Measurements from ENCODE around the gene COL2A1. TPM values are rescaled to one million over a fixed set of nuclear protein-coding genes. Genes with fewer than 3 reads are reported as not detected.

The COL2A1 gene
- total RNA-seq, 1 experiment from 2014 or later = 0.50 TPM

- CTCF ChIA-PET = no interaction called here
- no peak for TF ChIP-seq CTCF (IDR thresholded peaks at IDR 0.05; ENCODE audit: unreplicated experiment)
- no peaks in the 10 kb centered on the region for H3K9me3 Mint-ChIP-seq (ENCODE audit: low read depth, unreplicated experiment)
- no peaks in the 10 kb centered on the region for H3K4me1 Mint-ChIP-seq (ENCODE audit: low read depth, unreplicated experiment)
- peaks cover 64% of the 10 kb centered on the region for H3K27me3 Mint-ChIP-seq (ENCODE audit: unreplicated experiment)
- intact Hi-C loops (cut with micrococcal nuclease; ENCODE audit: unreplicated experiment) = no loop called here
- BruUV-seq (replicated peaks) = no TSS peak
- no peak overlapping the region for H3K27ac Mint-ChIP-seq (ENCODE audit: unreplicated experiment)
- H3K4me3 Mint-ChIP-seq (ENCODE audit: low read depth, unreplicated experiment) = no peak overlapping the region
- peaks cover 5% of the 10 kb centered on the region for H3K36me3 Mint-ChIP-seq (ENCODE audit: insufficient read depth, unreplicated experiment)
- no peak for DNase-seq
Measured at GRCh38 chr12:47975816-47976215, 28.5 kb downstream of the COL2A1 start.

GRCh38 chr12:47975036-47975620 lies 29.1 kb downstream of the COL2A1 start:
- peaks cover 57% of the 10 kb centered on the region for H3K27me3 Mint-ChIP-seq (ENCODE audit: unreplicated experiment)
- peaks cover 5% of the 10 kb centered on the region for H3K36me3 Mint-ChIP-seq (ENCODE audit: insufficient read depth, unreplicated experiment)
- no TSS peak for BruUV-seq (replicated peaks)
- CTCF ChIA-PET = no interaction called here
- intact Hi-C loops (cut with micrococcal nuclease; ENCODE audit: unreplicated experiment) = no loop called here
- TF ChIP-seq CTCF (IDR thresholded peaks at IDR 0.05; ENCODE audit: unreplicated experiment) = no peak
- no peaks in the 10 kb centered on the region for H3K9me3 Mint-ChIP-seq (ENCODE audit: low read depth, unreplicated experiment)
- H3K4me1 Mint-ChIP-seq (ENCODE audit: low read depth, unreplicated experiment) = no peaks in the 10 kb centered on the region
- H3K4me3 Mint-ChIP-seq (ENCODE audit: low read depth, unreplicated experiment) = no peak overlapping the region
- H3K27ac Mint-ChIP-seq (ENCODE audit: unreplicated experiment) = no peak overlapping the region
- DNase-seq = no peak

- Mint-ChIP-seq H3K27ac (ENCODE audit: unreplicated experiment) (no peak overlapping the region), H3K4me1 (ENCODE audit: low read depth, unreplicated experiment) (no peaks in the 10 kb centered on the region), H3K4me3 (ENCODE audit: low read depth, unreplicated experiment) (no peak overlapping the region), H3K36me3 (ENCODE audit: insufficient read depth, unreplicated experiment) (peaks cover 2% of the 10 kb centered on the region), H3K9me3 (ENCODE audit: low read depth, unreplicated experiment) (no peaks in the 10 kb centered on the region), H3K27me3 (ENCODE audit: unreplicated experiment) (peaks cover 47% of the 10 kb centered on the region)
- CTCF ChIA-PET = no interaction called here
- TF ChIP-seq CTCF (IDR thresholded peaks at IDR 0.05; ENCODE audit: unreplicated experiment) = no peak
- no peak for DNase-seq
- intact Hi-C loops (cut with micrococcal nuclease; ENCODE audit: unreplicated experiment) = no loop called here
- BruUV-seq (replicated peaks) = no TSS peak
Measured at GRCh38 chr12:47973870-47974269, 30.4 kb downstream of the COL2A1 start.

- H3K27ac Mint-ChIP-seq (ENCODE audit: unreplicated experiment) = no peak overlapping the region
- CTCF ChIA-PET = no interaction called here
- no peak for TF ChIP-seq CTCF (IDR thresholded peaks at IDR 0.05; ENCODE audit: unreplicated experiment)
- peaks cover 37% of the 10 kb centered on the region for H3K27me3 Mint-ChIP-seq (ENCODE audit: unreplicated experiment)
- DNase-seq = no peak
- no peaks in the 10 kb centered on the region for H3K9me3 Mint-ChIP-seq (ENCODE audit: low read depth, unreplicated experiment)
- no peak overlapping the region for H3K4me3 Mint-ChIP-seq (ENCODE audit: low read depth, unreplicated experiment)
- no peaks in the 10 kb centered on the region for H3K36me3 Mint-ChIP-seq (ENCODE audit: insufficient read depth, unreplicated experiment)
- no TSS peak for BruUV-seq (replicated peaks)
- intact Hi-C loops (cut with micrococcal nuclease; ENCODE audit: unreplicated experiment) = no loop called here
- no peaks in the 10 kb centered on the region for H3K4me1 Mint-ChIP-seq (ENCODE audit: low read depth, unreplicated experiment)
Measured at GRCh38 chr12:47972895-47973294, 31.4 kb downstream of the COL2A1 start.

Measured in Calu3 (cell line).